K562 (cell line): ENCODE data around the gene NPR3. TPM values are rescaled to one million over a fixed set of nuclear protein-coding genes. Genes with fewer than 3 reads are reported as not detected.

ENCODE experiments used
- ATAC-seq: fragments of 200-7000 bp; cut with Tn5 transposase; 3 replicates; pipeline ENCODE4 v1.9.1; 2020; ENCODE audit warnings: moderate library complexity
- BruUV-seq: library from RNA; stranded (reverse); fragments of 400-500 nt; replicated peaks from 2 replicates; lab custom pipeline; 2021; lab: Mats Ljungman, UMichigan
- CTCF ChIA-PET: fragments of 300-600 bp; formaldehyde crosslinking; extraction: SDS; loops from one replicate; lab custom pipeline; 2021; ENCODE audit warnings: low intra/inter-chr PET ratio; lab: Yijun Ruan, JAX
- POLR2A ChIA-PET: fragments of 300-600, 350-650 bp; sonication (Branson Sonifier 250); formaldehyde crosslinking; extraction: SDS; loops from one replicate; lab custom pipeline; 2021; ENCODE audit warnings: antibody characterized with exemption, inconsistent platforms; lab: Yijun Ruan, JAX
- DNase-seq, 4 experiments: peaks; one replicate each; pipeline versions ENCODE4 v3.0.0 to v3.0.0-alpha.2; 2011 to 2018; ENCODE audit warnings: low spot score in 3 of 4, mixed read lengths in 3 of 4; ENCODE audit errors: extremely low read depth in 1 of 4
- FAIRE-seq: peaks from 2 replicates; lab custom pipeline; 2011; peaks lifted over from hg19 to GRCh38; lab: Jason Lieb, UNC
- H2AFZ ChIP-seq: 2 replicates; pipeline ENCODE4 v1.6.0; 2011; ENCODE audit warnings: low read depth, low read length, control low read depth, inconsistent platforms
- H3K27ac ChIP-seq: fragments of 200-600 bp; 3 replicates; pipeline ENCODE4 v1.8.0; 2011; ENCODE audit warnings: low read depth, mild to moderate bottlenecking, control low read depth, inconsistent platforms, low read length, moderate library complexity, mixed read lengths; ENCODE audit errors: extremely low read depth
- H3K27me3 ChIP-seq, 2 experiments: fragments of 300-600 bp in 1 of 2; 2 replicates in 1 of 2; 3 replicates in 1 of 2; pipeline versions ENCODE4 v1.6.0 to v1.8.0; 2011; ENCODE audit warnings: inconsistent platforms in 2 of 2, low read length in 2 of 2, mild to moderate bottlenecking in 1 of 2, mixed read lengths in 1 of 2, moderate library complexity in 1 of 2; ENCODE audit not compliant: control insufficient read depth in 2 of 2, insufficient read depth in 2 of 2
- H3K36me3 ChIP-seq: fragments of 300-600 bp; 3 replicates; pipeline ENCODE4 v1.8.0; 2011; ENCODE audit warnings: mild to moderate bottlenecking, low read length, inconsistent platforms; ENCODE audit not compliant: control insufficient read depth, insufficient read depth
- H3K4me1 ChIP-seq, 2 experiments: fragments of 200-600 bp in 1 of 2; replicated peaks in 1 of 2; 2 replicates in 1 of 2; 3 replicates in 1 of 2; pipeline versions ENCODE4 v1.5.1 to v1.8.0; 2011; ENCODE audit warnings: inconsistent platforms in 2 of 2, low read length in 2 of 2, mild to moderate bottlenecking in 1 of 2, mixed read lengths in 1 of 2, moderate library complexity in 1 of 2; ENCODE audit not compliant: control insufficient read depth in 2 of 2, insufficient read depth in 2 of 2
- H3K4me2 ChIP-seq: 2 replicates; pipeline ENCODE4 v1.6.1; 2011; ENCODE audit warnings: low read length, control low read depth, inconsistent platforms, mixed read lengths; ENCODE audit not compliant: insufficient read depth
- H3K4me3 ChIP-seq: fragments of 200-600 bp; sonication (generic), shearing (Covaris generic); 2 replicates; pipeline ENCODE4 v1.5.1; 2016; ENCODE audit warnings: control low read depth, inconsistent platforms
- H3K79me2 ChIP-seq: fragments of 200-600 bp; 3 replicates; pipeline ENCODE4 v1.8.0; 2011; ENCODE audit warnings: low read length, inconsistent platforms; ENCODE audit not compliant: control insufficient read depth, insufficient read depth
- H3K9ac ChIP-seq, 2 experiments: 2 replicates each; pipeline versions ENCODE4 v1.6.0 to v1.6.1; 2011; ENCODE audit warnings: low read depth in 2 of 2, low read length in 2 of 2, control low read depth in 1 of 2, inconsistent platforms in 1 of 2, mild to moderate bottlenecking in 1 of 2, mixed read lengths in 1 of 2; ENCODE audit not compliant: insufficient read depth in 1 of 2
- H3K9me1 ChIP-seq: one replicate; pipeline ENCODE4 v1.6.0; 2011; ENCODE audit warnings: inconsistent platforms, mild to moderate bottlenecking, low read length, moderate library complexity; ENCODE audit not compliant: control insufficient read depth, insufficient read depth
- H3K9me3 ChIP-seq: replicated peaks from 2 replicates; pipeline ENCODE4 v1.5.1; 2011; ENCODE audit warnings: low read depth, low read length, inconsistent platforms; ENCODE audit not compliant: control insufficient read depth, insufficient read depth
- H4K20me1 ChIP-seq: replicated peaks from 2 replicates; pipeline ENCODE4 v1.6.1; 2011; ENCODE audit warnings: low read length, inconsistent platforms, mixed read lengths; ENCODE audit not compliant: control insufficient read depth, insufficient read depth
- ATF7 ChIP-seq: fragments of 450-650 bp; IDR thresholded peaks from 2 replicates; pipeline ENCODE4 v1.7.1; 2014; ENCODE audit warnings: mild to moderate bottlenecking, moderate library complexity
- DIDO1 ChIP-seq: fragments of 450-650 bp; IDR thresholded peaks from 2 replicates; pipeline ENCODE4 v1.6.1; 2016; ENCODE audit warnings: low read depth, missing biosample characterization, missing genetic modification characterization
- MTA1 ChIP-seq: fragments of 450-650 bp; IDR thresholded peaks from 2 replicates; pipeline ENCODE4 v1.6.1; 2017; ENCODE audit warnings: borderline replicate concordance
- NCOA6 ChIP-seq: fragments of 450-650 bp; IDR thresholded peaks from 2 replicates; pipeline ENCODE4 v1.6.1; 2017; ENCODE audit warnings: mild to moderate bottlenecking
- PRMT5 ChIP-seq: sonication (generic); formaldehyde crosslinking; IDR thresholded peaks from 2 replicates; pipeline ENCODE4 v1.5.0; 2020; ENCODE audit warnings: missing genetic modification reagents
- PYGO2 ChIP-seq: fragments of 450-650 bp; IDR thresholded peaks from 2 replicates; pipeline ENCODE4 v1.6.1; 2016; ENCODE audit warnings: mild to moderate bottlenecking, missing genetic modification characterization, moderate library complexity, missing compliant biosample characterization
- STAT5B ChIP-seq: fragments of 250-450 bp; sonication (Bioruptor Pico); IDR thresholded peaks from 2 replicates; pipeline ENCODE4 v1.8.0; 2021; ENCODE audit warnings: mild to moderate bottlenecking, inconsistent platforms
- TCF3 ChIP-seq: sonication (generic); formaldehyde crosslinking; IDR thresholded peaks from 2 replicates; pipeline ENCODE4 v1.4.0; 2020; ENCODE audit warnings: mild to moderate bottlenecking, missing genetic modification reagents
- ZNF444 ChIP-seq: fragments of 250-450 bp; sonication (Bioruptor Pico); IDR thresholded peaks from 2 replicates; pipeline ENCODE4 v1.4.0; 2020; ENCODE audit warnings: mild to moderate bottlenecking, moderate library complexity
- WGBS: fragments of 100-300 bp; shearing (Covaris generic); methylation state at CpG from one replicate; pipeline ENCODE4 v1.1.6; 2016; ENCODE audit warnings: low coverage, mixed read lengths; ENCODE audit not compliant: insufficient coverage; ENCODE audit errors: missing lambda C conversion rate; 5-methylcytosine and 5-hydroxymethylcytosine counted together
- in situ Hi-C: fragments of 300-500 bp; cut with MboI; formaldehyde crosslinking; loops from 4 replicates; pipeline ENCODE4 v1.15.0; 2018; ENCODE audit warnings: inconsistent platforms, mixed read lengths
- intact Hi-C: fragments of 100-400 bp; cut with micrococcal nuclease; formaldehyde crosslinking; loops from 2 replicates; pipeline ENCODE4 v1.14.2; 2022
- polyA plus RNA-seq, 8 experiments: library from polyadenylated mRNA; depleted of rRNA in 4 of 8; stranded (reverse) in 5 of 8; unstranded in 3 of 8; fragments of >200 nt; fragmentation: Nextera tagmentation in 2 of 8; fragmentation: Illumina TruSeq in 1 of 8; extraction: Ambion mirVana in 2 of 8; extraction: Trizol in 1 of 8; gene quantifications; 2 replicates each; pipeline versions ENCODE4 v1.2.1 to v1.2.3, GENCODE V29; 2011 to 2014; ENCODE audit warnings: inconsistent platforms in 1 of 8, missing spikeins in 1 of 8
- total RNA-seq, 7 experiments: library from RNA; depleted of rRNA in 6 of 7; stranded (reverse); fragments of >200 nt in 6 of 7; fragmentation: Illumina TruSeq in 2 of 7; extraction: Trizol in 2 of 7; gene quantifications; 2 replicates each; pipeline versions ENCODE4 v1.2.1 to v1.2.3, GENCODE V29; 2011 to 2021; ENCODE audit warnings: low replicate concordance in 1 of 7
- TF ChIP-seq, protein P1 (sequence below): fragments of 250-450 bp; sonication (Bioruptor Pico); IDR thresholded peaks from 2 replicates; pipeline ENCODE4 v1.8.0; 2022; ENCODE audit warnings: moderate library complexity, mild to moderate bottlenecking, inconsistent platforms
- TF ChIP-seq, protein P2 (sequence below): fragments of 200-800 bp; sonication (Bioruptor generic); IDR thresholded peaks from 2 replicates; pipeline ENCODE4 v1.6.1; 2017; ENCODE audit warnings: missing genetic modification characterization, missing compliant biosample characterization
- TF ChIP-seq, protein P3 (sequence below): fragments of 250-450 bp; sonication (Bioruptor Pico); IDR thresholded peaks from 2 replicates; pipeline ENCODE4 v1.8.0; 2022; ENCODE audit warnings: inconsistent platforms
- TF ChIP-seq, protein P4 (sequence below): fragments of 450-650 bp; conservative IDR thresholded peaks from 2 replicates; pipeline ENCODE4 v1.6.1; 2016; ENCODE audit warnings: missing genetic modification characterization, low read depth, mild to moderate bottlenecking, control low read depth, missing compliant biosample characterization
- TF ChIP-seq, protein P5 (sequence below): fragments of 450-650 bp; formaldehyde crosslinking; IDR thresholded peaks from 2 replicates; pipeline ENCODE4 v1.4.0; 2020; ENCODE audit warnings: mild to moderate bottlenecking, moderate library complexity

Gene NPR3
- total and polyA plus RNA-seq, 9 of the 15 experiments (the other 6 are each of a cell fraction or from before 2014, with no cell fraction given): 0.01 to 0.11 (median 0.04) TPM; not detected in 2

DNA sequence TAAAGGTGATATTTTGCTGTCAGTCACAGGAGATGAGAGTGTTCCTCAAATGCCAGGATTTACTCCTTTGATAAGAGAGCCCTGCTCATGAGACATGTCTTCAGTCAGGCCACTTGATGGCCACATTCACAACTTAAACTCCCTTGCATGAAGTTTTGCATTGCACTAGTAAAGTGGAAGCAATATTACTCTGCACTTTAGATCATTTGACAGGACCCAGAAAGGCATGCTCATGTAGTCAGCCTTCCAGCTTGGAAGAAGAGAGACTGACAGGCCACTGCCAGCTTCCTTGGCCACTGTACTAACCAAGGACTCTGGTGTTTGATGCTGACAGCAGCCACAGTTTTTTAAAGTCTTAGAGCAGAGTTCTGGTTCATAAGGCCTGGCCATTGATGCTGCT is 42.6 kb downstream of the NPR3 start (continued):
- TF ChIP-seq PYGO2 (tag) (no peak), PRMT5 (CRISPR knock-in tag) (no peak), DIDO1 (tag) (no peak)
- TF ChIP-seq, protein P1, sequence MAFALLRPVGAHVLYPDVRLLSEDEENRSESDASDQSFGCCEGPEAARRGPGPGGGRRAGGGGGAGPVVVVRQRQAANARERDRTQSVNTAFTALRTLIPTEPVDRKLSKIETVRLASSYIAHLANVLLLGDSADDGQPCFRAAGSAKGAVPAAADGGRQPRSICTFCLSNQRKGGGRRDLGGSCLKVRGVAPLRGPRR (CRISPR knock-in tag): no peak

DNA sequence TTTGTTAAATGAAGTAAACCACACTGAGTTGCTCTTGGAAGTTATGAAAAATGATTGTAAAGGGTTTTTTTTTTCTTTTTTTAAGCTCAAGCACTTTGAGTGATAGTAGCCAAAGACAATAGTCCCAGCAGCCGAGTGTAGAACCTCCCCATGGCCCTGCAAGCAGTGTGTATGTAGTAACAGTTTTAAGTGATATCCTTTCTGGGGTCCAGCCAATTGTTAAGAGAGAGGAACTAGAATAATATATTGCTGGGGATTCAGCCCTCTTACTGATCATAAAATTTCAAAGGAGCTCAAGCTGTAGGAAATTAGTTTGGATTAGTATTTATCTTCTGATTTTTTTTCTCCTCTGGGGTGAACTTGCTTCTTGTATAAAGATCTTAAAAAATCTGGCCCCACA is 43.2 kb downstream of the NPR3 start:
- Histone ChIP-seq H3K27me3 (no peaks in the 10 kb centered on the region), H3K27ac (no peak overlapping the region), H3K9me1 (no peaks in the 10 kb centered on the region), H3K36me3 (no peaks in the 10 kb centered on the region), H2AFZ (no peak overlapping the region), H3K4me1 (no peaks in the 10 kb centered on the region), H3K4me3 (no peak overlapping the region), H4K20me1 (no peaks in the 10 kb centered on the region), H3K79me2 (no peaks in the 10 kb centered on the region), H3K9ac (no peak overlapping the region), H3K4me2 (no peak overlapping the region), H3K9me3 (no peaks in the 10 kb centered on the region)
- DNase-seq (no peak), FAIRE-seq (no peak), ATAC-seq (no peak)
- intact Hi-C loops: no loop called here
- POLR2A ChIA-PET: interaction anchor here (0.6 kb wide), 1 partner anchor 1209 kb away, joined by 3 read pairs; no protein-coding TSS in a partner anchor
- in situ Hi-C loops: no loop called here
- CTCF ChIA-PET: no interaction called here
- TF ChIP-seq, protein P2, sequence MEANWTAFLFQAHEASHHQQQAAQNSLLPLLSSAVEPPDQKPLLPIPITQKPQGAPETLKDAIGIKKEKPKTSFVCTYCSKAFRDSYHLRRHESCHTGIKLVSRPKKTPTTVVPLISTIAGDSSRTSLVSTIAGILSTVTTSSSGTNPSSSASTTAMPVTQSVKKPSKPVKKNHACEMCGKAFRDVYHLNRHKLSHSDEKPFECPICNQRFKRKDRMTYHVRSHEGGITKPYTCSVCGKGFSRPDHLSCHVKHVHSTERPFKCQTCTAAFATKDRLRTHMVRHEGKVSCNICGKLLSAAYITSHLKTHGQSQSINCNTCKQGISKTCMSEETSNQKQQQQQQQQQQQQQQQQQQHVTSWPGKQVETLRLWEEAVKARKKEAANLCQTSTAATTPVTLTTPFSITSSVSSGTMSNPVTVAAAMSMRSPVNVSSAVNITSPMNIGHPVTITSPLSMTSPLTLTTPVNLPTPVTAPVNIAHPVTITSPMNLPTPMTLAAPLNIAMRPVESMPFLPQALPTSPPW: no peak
- TF ChIP-seq ATF7: no peak
- TF ChIP-seq, protein P3, sequence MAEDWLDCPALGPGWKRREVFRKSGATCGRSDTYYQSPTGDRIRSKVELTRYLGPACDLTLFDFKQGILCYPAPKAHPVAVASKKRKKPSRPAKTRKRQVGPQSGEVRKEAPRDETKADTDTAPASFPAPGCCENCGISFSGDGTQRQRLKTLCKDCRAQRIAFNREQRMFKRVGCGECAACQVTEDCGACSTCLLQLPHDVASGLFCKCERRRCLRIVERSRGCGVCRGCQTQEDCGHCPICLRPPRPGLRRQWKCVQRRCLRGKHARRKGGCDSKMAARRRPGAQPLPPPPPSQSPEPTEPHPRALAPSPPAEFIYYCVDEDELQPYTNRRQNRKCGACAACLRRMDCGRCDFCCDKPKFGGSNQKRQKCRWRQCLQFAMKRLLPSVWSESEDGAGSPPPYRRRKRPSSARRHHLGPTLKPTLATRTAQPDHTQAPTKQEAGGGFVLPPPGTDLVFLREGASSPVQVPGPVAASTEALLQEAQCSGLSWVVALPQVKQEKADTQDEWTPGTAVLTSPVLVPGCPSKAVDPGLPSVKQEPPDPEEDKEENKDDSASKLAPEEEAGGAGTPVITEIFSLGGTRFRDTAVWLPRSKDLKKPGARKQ (CRISPR knock-in tag): no peak
- no peak for TF ChIP-seq NCOA6
- TF ChIP-seq ZNF444: no peak
- TF ChIP-seq MTA1: no peak
- TF ChIP-seq TCF3 (CRISPR knock-in tag): no peak
- no peak for TF ChIP-seq STAT5B (CRISPR knock-in tag)
- TF ChIP-seq, protein P4, sequence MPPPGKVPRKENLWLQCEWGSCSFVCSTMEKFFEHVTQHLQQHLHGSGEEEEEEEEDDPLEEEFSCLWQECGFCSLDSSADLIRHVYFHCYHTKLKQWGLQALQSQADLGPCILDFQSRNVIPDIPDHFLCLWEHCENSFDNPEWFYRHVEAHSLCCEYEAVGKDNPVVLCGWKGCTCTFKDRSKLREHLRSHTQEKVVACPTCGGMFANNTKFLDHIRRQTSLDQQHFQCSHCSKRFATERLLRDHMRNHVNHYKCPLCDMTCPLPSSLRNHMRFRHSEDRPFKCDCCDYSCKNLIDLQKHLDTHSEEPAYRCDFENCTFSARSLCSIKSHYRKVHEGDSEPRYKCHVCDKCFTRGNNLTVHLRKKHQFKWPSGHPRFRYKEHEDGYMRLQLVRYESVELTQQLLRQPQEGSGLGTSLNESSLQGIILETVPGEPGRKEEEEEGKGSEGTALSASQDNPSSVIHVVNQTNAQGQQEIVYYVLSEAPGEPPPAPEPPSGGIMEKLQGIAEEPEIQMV (tag): no peak
- TF ChIP-seq, protein P5, sequence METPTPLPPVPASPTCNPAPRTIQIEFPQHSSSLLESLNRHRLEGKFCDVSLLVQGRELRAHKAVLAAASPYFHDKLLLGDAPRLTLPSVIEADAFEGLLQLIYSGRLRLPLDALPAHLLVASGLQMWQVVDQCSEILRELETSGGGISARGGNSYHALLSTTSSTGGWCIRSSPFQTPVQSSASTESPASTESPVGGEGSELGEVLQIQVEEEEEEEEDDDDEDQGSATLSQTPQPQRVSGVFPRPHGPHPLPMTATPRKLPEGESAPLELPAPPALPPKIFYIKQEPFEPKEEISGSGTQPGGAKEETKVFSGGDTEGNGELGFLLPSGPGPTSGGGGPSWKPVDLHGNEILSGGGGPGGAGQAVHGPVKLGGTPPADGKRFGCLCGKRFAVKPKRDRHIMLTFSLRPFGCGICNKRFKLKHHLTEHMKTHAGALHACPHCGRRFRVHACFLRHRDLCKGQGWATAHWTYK: no peak
- BruUV-seq: no TSS peak
- WGBS: 0% methylated on average over 1 of the region's 1 CpG
